SK-N-SH (cell line): Measurements from ENCODE around the gene TC2N.

Source experiments
- EZH2phosphoT487 ChIP-seq: fragments of 200-600 bp; sonication (generic); IDR thresholded peaks from 2 replicates; pipeline ENCODE4 v1.6.1; 2017; ENCODE audit warnings: low read depth, mixed run types, mild to moderate bottlenecking, antibody characterized with exemption, moderate library complexity, borderline replicate concordance
- FOXM1 ChIP-seq: IDR thresholded peaks from 2 replicates; pipeline ENCODE4 v1.4.0; 2012; ENCODE audit warnings: low read depth, mild to moderate bottlenecking
- GABPA ChIP-seq: IDR thresholded peaks from 2 replicates; pipeline ENCODE4 v1.4.0; 2012; ENCODE audit warnings: low read depth, mild to moderate bottlenecking
- TAF1 ChIP-seq: IDR thresholded peaks from 2 replicates; pipeline ENCODE4 v1.6.1; 2012; ENCODE audit warnings: low read depth, mild to moderate bottlenecking, low read length, moderate library complexity, borderline replicate concordance
- TEAD4 ChIP-seq: IDR thresholded peaks from 2 replicates; pipeline ENCODE4 v1.4.0; 2012; ENCODE audit warnings: mild to moderate bottlenecking, borderline replicate concordance; ENCODE audit not compliant: insufficient read depth
- TF ChIP-seq, protein P1 (sequence below): fragments of 200-600 bp; sonication (generic); IDR thresholded peaks from 2 replicates; pipeline ENCODE4 v1.6.1; 2017; ENCODE audit warnings: antibody characterized with exemption, mild to moderate bottlenecking, moderate library complexity

DNA sequence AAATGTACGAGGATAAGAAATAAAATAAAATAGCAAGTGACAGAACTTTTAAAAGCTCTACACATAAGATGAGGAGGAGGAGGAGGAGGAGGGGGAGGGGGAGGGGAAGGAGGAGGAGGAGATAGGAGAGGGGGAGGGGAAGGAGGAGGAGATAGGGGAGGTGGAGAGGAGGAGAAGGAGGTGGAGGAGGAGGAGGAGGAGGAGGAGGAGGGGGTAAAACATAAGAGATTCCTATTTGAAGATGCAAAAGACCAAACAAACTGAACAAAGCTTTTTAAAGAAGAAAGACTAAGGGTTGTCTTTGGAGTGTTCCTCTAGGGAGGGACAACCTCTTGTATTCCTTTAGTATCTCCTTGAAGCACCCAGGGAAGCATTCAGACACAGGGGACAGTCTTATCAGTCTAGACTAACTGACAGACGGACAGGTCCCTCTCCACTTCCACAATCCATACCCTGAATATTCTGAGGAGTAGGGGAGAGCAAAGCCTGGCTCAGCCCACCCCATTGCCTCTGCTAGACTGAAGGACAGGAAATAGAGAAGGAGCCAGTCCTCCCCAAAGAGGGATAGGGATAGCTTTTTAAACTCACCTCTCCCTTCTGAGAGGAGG is 12.9 kb downstream of the TC2N start:
- TF ChIP-seq, protein P1, sequence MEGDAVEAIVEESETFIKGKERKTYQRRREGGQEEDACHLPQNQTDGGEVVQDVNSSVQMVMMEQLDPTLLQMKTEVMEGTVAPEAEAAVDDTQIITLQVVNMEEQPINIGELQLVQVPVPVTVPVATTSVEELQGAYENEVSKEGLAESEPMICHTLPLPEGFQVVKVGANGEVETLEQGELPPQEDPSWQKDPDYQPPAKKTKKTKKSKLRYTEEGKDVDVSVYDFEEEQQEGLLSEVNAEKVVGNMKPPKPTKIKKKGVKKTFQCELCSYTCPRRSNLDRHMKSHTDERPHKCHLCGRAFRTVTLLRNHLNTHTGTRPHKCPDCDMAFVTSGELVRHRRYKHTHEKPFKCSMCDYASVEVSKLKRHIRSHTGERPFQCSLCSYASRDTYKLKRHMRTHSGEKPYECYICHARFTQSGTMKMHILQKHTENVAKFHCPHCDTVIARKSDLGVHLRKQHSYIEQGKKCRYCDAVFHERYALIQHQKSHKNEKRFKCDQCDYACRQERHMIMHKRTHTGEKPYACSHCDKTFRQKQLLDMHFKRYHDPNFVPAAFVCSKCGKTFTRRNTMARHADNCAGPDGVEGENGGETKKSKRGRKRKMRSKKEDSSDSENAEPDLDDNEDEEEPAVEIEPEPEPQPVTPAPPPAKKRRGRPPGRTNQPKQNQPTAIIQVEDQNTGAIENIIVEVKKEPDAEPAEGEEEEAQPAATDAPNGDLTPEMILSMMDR: no peak
- TF ChIP-seq EZH2phosphoT487 (no peak), GABPA (no peak), TEAD4 (no peak), TAF1 (no peak), FOXM1 (no peak)
